Pancreas (tissue), 10 donors: ENCODE measurements around the gene KDM8. TPM values are rescaled to one million over a fixed set of nuclear protein-coding genes. Genes with fewer than 3 reads are reported as not detected.

ENCODE experiments used
- ATAC-seq, 4 donors: fragments of 200-7000 bp; cut with Tn5 transposase; one replicate each; pipeline versions ENCODE4 v1.8.0 to v1.9.1; 2020; ENCODE audit warnings: mild to moderate bottlenecking in 4 of 4, moderate library complexity in 4 of 4
- DNase-seq, 6 donors: peaks; one replicate each; pipeline ENCODE4 v3.0.0-alpha.2; 2020
- FAIRE-seq: peaks from 2 replicates; lab custom pipeline; 2012; peaks lifted over from hg19 to GRCh38; lab: Jason Lieb, UNC
- H3K27ac ChIP-seq, 4 donors: fragments of 200-600 bp; sonication (generic); 1 replicate in 3 of 4; 2 replicates in 1 of 4; pipeline versions ENCODE4 v1.5.0 to v1.8.0; 2020
- H3K27me3 ChIP-seq, 4 donors: fragments of 200-600 bp; one replicate each; pipeline ENCODE4 v1.8.0; 2021
- H3K36me3 ChIP-seq, 3 donors: fragments of 200-600 bp; sonication (generic) in 1 of 3; one replicate each; pipeline versions ENCODE4 v1.5.0 to v1.8.0; 2020 to 2021
- H3K4me1 ChIP-seq, 3 donors: fragments of 200-600 bp; one replicate each; pipeline ENCODE4 v1.8.0; 2021
- H3K4me3 ChIP-seq, 4 donors: fragments of 200-600 bp; sonication (generic) in 2 of 4; one replicate each; pipeline versions ENCODE4 v1.5.0 to v1.8.0; 2020 to 2021
- H3K9me3 ChIP-seq, 4 donors: fragments of 200-600 bp; one replicate each; pipeline ENCODE4 v1.8.0; 2021
- WGBS, 2 donors: extraction: QIAGEN DNeasy Blood & Tissue Kit; methylation state at CpG; one replicate each; pipeline ENCODE4 v1.1.7; 2013; 5-methylcytosine and 5-hydroxymethylcytosine counted together
- intact Hi-C, 3 donors: fragments of 100-400 bp; cut with DNase I; formaldehyde crosslinking; loops; one replicate each; pipeline versions ENCODE4 v1.11.1 to v1.14.2; 2022
- polyA plus RNA-seq, 2 donors: library from polyadenylated mRNA; stranded (reverse); fragments of 200-250 nt; gene quantifications; one replicate each; pipeline ENCODE4 v1.2.3, GENCODE V29; 2013
- total RNA-seq, 6 donors: library from RNA; stranded (reverse); fragmentation: NEBNext Ultra II Directional in 4 of 6; extraction: Animal tissue kit (Norgen Biotek cat#: 25700) in 4 of 6; gene quantifications; one replicate each; pipeline versions ENCODE4 v1.2.1 to v1.2.4, GENCODE V29; 2021 to 2023
- TF ChIP-seq, protein P1 (sequence below), 4 donors: fragments of 200-600 bp; sonication (generic) in 3 of 4; IDR thresholded peaks; one replicate each; pipeline versions ENCODE4 v1.5.0 to v1.8.0; 2021; ENCODE audit warnings: antibody characterized with exemption in 4 of 4
- donor health status: healthy with polysubstance abuse.
- donor health status: DM: no; HTN: no; CAD: no; lungs with moderate emphysema.
- donor health status: DM: no; HTN: no; CAD: no.
- donor health status: control.
- donor health status: control.
- donor health status: Bipolar disorder and iron deficiency.
- donor health status: DM: yes; HTN: yes; CAD: no.
- donor health status: DM: no; HTN: no; CAD: no.
- donor health status: DM: no; HTN: no; CAD: no.
- donor health status: DM: yes; HTN: yes; CAD: no.

Gene KDM8
- total and polyA plus RNA-seq, 8 donors: 4.7 to 17.7 (median 6.8) TPM

DNA sequence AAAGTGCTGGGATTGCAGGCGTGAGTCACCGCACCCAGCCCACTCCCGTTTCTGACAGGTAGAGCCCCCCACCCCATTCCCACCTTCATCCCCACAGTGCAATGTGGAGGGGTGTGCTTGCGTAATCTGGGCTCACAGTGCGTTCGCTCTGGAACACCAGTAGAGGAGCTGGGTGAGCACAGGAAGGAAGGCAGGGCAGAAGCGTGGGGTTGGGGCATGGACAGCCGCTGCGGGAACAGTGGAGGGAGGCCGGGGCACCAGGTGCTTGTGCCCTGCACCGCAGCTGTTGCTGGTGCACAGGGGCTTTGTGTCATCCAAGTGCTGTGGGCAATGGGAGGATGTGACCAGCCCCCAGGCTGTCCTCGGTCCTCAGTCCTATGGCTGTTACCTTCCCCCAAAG is 24.7 kb downstream of the KDM8 start:
- Histone ChIP-seq H3K27me3 (no peaks in the 10 kb centered on the region), H3K27ac (no peak overlapping the region), H3K36me3 (peaks cover 0 to 7% (median 2%) of the 10 kb centered on the region in 3 donors), H3K9me3 (no peaks in the 10 kb centered on the region), H3K4me1 (peaks cover 5 to 21% (median 11%) of the 10 kb centered on the region in 3 donors), H3K4me3 (no peak overlapping the region)
- no peak for ATAC-seq
- no peak for FAIRE-seq
- intact Hi-C loops: no loop called here
- WGBS, 2 donors: 86 to 95% methylated on average over 11 to 12 of the region's 12 CpGs
- TF ChIP-seq, protein P1, sequence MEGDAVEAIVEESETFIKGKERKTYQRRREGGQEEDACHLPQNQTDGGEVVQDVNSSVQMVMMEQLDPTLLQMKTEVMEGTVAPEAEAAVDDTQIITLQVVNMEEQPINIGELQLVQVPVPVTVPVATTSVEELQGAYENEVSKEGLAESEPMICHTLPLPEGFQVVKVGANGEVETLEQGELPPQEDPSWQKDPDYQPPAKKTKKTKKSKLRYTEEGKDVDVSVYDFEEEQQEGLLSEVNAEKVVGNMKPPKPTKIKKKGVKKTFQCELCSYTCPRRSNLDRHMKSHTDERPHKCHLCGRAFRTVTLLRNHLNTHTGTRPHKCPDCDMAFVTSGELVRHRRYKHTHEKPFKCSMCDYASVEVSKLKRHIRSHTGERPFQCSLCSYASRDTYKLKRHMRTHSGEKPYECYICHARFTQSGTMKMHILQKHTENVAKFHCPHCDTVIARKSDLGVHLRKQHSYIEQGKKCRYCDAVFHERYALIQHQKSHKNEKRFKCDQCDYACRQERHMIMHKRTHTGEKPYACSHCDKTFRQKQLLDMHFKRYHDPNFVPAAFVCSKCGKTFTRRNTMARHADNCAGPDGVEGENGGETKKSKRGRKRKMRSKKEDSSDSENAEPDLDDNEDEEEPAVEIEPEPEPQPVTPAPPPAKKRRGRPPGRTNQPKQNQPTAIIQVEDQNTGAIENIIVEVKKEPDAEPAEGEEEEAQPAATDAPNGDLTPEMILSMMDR (IDR thresholded peaks at IDR 0.05): no peak
- peak in 2 of 6 donors; percentile 25 to 41 for DNase-seq

DNA sequence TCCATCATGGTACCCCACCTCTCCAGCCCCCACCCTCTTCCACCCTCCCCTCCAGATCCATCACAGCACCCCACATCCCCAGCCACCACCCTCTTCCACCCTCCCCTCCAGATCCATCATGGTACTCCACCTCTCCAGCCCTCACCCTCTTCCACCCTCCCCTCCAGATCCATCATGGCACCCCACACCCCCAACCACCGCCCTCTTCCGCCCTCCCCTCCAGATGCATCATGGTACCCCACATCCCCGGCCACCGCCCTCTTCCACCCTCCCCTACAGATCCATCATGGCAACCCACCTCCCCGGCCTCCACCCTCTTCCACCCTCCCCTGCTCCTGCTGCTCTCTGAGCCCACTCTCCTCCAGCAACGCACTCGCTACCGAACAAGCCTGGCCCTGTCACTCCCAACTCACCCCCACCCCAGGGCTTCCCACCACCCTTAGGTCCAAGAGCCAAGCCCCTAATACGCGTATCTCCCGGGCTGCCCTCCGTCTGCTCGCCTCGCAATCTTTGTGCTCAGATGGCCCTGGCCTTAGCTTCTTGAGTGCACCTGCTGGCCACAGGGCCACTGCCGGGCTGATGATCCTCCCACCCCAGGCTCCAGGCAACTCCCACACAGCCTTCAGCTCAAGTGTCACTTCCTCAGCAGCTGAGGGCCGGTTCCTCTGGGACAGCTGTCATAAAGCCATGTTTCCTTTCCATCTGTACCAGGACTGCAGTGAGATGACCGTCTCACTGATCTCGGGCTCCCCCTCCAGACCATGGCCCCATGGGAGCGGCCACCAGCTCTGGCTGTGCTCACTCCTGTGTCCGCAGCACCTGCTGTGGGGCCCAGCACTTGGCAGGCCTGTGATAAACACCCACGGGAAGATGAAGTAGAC is 25.5 kb downstream of the KDM8 start:
- peaks cover 0 to 12% (median 2%) of the 10 kb centered on the region in 3 donors for H3K36me3 ChIP-seq
- 67% methylated on average over 21 of the region's 21 CpGs for WGBS, 2 donors
- no peak overlapping the region for H3K4me3 ChIP-seq
- TF ChIP-seq, protein P1 (IDR thresholded peaks at IDR 0.05): no peak
- FAIRE-seq (no peak), ATAC-seq (peak; percentile 76 to 85 (median 77)), DNase-seq (peak in 5 of 6 donors; percentile 61 to 81 (median 74))
- H3K9me3 ChIP-seq: no peaks in the 10 kb centered on the region
- H3K27ac ChIP-seq: no peak overlapping the region
- intact Hi-C loops: no loop called here
- H3K27me3 ChIP-seq: no peaks in the 10 kb centered on the region
- H3K4me1 ChIP-seq: peaks cover 5 to 20% (median 11%) of the 10 kb centered on the region in 3 donors

DNA sequence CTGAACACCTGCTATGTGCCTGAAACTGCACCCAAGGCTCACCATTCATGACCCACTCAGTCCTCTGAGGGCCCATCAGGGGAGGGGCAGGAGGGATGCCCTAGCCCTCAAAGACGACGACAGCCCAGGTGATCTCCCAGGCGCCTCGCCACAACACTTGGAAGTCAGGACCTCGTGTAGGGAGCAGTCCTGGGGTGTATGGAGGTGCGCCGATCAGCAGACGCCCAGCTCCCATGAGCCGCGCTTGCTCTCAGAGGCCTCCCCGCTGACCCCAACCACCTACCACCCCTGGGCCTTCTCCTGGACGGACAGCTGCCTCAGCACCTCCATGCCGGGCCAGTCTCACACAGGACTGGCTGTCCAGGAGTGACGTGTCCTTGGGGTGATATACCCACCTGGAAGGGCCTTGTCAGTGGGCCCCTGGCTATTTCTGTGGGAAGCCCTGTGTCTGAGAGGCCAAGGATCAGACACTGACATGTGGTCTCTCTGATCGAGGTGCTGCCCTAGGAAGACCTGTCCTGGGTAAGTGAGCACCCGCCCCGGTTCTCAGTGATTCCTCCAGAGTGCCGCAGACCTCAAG is 26.7 kb downstream of the KDM8 start:
- ATAC-seq: no peak
- Histone ChIP-seq H3K36me3 (peaks cover 0 to 12% (median 2%) of the 10 kb centered on the region in 3 donors), H3K4me3 (no peak overlapping the region), H3K27ac (no peak overlapping the region), H3K4me1 (peaks cover 5 to 23% (median 9%) of the 10 kb centered on the region in 3 donors), H3K27me3 (no peaks in the 10 kb centered on the region), H3K9me3 (no peaks in the 10 kb centered on the region)
- DNase-seq: peak in 2 of 6 donors; percentile 35 to 52
- TF ChIP-seq, protein P1 (IDR thresholded peaks at IDR 0.05): no peak
- no peak for FAIRE-seq
- 87 to 88% methylated on average over 18 of the region's 18 CpGs for WGBS, 2 donors
- intact Hi-C loops: loop anchor here (5.0 to 10.0 kb wide), 3 partner anchors 45 to 142 kb away; no protein-coding TSS in a partner anchor

DNA sequence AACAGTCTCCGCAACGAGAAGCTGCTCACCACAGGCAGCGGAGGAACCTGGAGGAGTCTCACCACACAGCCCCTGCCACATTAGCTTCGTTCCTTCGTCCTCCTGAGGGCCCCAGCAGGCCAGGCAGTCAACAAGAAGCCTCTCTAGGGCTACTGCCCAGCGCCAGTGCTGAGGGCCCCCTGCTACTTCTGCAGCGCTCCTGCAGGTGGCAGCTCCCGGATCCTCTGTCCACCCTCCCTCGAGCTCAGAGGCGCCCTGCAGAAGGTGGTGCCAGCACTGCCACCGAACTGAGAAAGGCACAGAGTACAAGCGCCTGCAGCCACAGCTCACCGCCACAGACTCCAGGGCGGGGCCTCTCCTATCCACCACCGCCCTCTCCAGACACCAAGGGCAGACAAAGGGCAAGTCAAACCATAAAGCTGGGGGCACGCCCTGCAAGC is 27.3 kb downstream of the KDM8 start:
- Histone ChIP-seq H3K4me1 (peaks cover 3 to 23% (median 5%) of the 10 kb centered on the region in 3 donors), H3K27ac (no peak overlapping the region), H3K36me3 (peaks cover 0 to 12% (median 2%) of the 10 kb centered on the region in 3 donors), H3K9me3 (no peaks in the 10 kb centered on the region), H3K27me3 (no peaks in the 10 kb centered on the region), H3K4me3 (no peak overlapping the region)
- FAIRE-seq (no peak), DNase-seq (peak in 2 of 6 donors; percentile 22 to 48), ATAC-seq (no peak)
- TF ChIP-seq, protein P1 (IDR thresholded peaks at IDR 0.05): no peak
- intact Hi-C loops: loop anchor here (5.0 to 10.0 kb wide), 3 partner anchors 46 to 142 kb away; no protein-coding TSS in a partner anchor
- 87 to 89% methylated on average over 16 of the region's 16 CpGs for WGBS, 2 donors
